CD1c-positive myeloid dendritic cell (primary cell): ENCODE measurements around the gene STXBP6.

Source experiments
- DNase-seq: peaks from one replicate; pipeline ENCODE4 v3.0.0-alpha.2; 2016; ENCODE audit errors: extremely low spot score

The STXBP6 gene

GRCh38 chr14:24915958-24916595, 133.9 kb downstream of the STXBP6 start:
- DNase-seq, result no peak

DNA sequence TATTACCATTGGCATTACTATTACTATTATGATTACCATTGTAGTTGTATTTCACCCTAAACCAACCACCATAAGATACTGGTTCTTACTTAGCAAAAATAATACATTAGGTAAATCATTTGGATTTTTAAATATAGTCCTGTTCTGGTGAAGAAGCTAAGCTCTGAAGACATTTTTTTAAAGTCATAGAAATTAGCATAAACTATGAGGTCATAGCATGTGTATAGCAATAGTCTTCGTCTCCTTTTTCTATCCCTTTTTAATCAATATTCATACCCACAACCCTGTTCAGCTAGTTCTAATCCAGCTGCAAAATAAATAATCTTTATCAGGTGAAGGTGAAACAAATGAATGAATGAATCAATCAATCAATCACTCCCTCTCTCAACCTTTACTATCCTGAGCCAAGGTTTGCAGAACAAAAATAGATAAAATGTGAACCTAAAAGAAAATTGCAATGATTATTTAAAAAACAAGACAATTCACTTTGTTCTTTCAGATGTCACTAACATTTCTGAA, 134.5 kb downstream of the STXBP6 start:
- no peak for DNase-seq

DNA sequence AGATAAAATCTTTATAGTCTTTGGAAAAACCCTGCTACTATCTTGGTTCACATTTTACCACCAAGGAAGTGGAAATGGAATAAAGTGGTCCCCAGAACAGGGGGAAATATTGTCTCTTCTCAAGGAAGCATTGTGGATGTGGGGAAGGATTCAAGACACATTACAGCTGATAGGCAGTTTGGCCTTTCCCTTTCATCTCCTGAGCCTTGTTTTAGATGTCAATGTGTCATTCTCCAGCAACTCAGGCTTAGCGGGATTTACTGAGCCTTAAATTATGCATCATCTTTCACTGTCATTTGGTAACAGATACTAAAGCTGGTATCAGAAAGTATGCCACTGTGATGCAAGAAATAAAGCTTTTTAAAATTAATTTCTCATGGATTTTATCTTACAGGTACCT, 136.2 kb downstream of the STXBP6 start:
- DNase-seq, result no peak

DNA sequence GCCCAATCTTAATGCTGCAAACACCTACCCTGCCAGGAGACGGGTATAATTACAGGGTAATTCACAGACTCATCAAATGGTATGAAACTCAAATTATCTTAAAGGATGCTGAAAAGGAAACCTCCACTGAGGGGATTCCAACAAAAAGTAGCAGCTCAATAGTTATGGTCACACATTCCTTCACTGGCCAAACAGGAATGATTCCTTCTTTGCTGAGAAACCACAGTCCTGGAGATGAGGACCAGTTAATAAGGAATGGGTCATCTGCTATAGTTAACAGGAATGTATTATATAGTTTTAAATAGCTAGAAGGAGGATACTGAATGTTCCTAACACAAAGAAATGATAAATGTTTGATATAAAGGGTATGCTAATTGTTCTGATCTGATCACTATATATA, 136.9 kb downstream of the STXBP6 start:
- no peak for DNase-seq

GRCh38 chr14:24911324-24912109, 138.4 kb downstream of the STXBP6 start:
- DNase-seq, result peak; percentile 57

GRCh38 chr14:24910408-24910986, 139.4 kb downstream of the STXBP6 start:
- no peak for DNase-seq

DNA sequence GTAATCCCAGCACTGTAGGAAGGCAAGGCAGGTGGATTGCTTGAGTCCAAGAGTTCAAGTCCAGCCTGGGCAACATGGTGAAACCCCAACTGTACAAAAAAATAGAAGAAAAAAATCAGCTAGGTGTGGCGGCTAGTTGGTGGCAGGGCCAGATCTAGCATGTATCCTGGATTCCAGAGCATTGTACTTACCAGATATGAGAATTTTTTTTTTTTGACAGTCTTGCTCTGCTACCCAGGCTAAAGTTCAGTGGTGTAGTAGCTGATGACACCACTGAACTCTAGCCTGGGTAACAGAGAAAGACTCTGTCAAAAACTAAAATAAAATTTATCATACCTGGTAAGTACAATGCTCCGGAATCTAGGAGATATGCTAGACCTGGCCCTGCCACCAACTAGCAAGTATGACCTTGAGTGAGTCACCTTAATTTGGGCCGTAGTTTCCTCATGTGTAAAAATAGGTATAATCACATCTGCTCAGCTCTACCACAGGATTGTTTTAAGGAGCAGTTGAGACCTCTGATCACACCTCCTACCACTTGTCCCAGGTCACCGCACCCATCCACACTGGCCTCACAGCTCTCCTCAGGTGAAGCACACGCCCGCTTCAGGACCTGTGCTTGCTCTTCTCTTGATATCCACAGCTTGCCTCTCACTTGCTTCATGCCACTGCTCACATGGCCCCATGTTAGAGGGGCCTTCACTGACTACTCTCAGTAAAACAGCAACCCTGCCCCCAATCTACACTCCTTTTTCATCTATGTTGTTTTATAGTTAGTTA, 140.2 kb downstream of the STXBP6 start:
- no peak for DNase-seq

DNA sequence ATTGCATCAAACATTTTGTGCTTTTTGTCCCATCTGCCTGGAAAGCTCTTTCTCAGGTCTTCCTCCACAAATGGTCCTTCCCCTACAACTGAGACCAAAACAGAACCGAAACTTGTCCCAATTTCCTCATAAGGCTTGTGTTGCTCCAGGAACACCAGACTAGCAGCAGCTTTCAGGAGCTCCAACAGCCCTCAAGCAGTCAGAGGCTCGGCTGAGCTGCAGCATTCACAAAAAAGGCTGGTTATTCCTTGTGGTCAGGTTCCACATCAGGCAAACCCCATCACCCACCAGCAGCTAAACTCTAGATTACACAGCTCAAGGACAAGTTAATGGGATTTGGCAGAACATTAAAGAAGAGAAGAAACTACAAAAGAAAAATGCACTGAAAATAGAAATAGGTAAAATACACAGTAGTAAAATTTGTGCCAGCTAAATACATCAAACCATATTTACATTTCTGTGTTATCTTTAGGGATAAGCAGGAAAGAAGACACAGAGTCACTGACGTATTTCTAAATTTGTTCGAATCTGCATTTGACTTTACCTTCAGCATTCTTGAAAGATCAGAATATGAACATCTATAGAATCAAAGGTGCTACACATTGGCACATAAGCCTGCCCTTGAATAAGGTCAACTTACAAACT, 141.2 kb downstream of the STXBP6 start:
- peak; percentile 83 for DNase-seq

GRCh38 chr14:24904533-24904932, 145.4 kb downstream of the STXBP6 start:
- no peak for DNase-seq

DNA sequence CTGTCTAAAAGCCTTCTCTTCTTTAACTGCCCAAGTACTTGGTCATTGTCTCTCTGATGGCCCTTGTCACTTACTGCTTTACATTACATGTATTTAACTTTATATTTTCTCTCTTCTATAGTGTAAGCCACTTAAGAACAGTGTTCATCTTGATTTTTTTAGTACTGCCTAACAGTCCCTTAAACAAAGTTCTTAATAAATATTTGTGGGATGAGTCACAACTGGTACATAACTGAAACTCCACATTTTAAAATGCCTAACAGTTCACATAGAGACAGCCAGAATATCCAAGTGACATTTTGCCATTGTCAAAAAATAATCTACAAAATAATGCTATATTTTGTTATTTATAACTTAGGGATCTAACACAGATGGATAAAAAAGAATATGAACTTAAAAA, 146.6 kb downstream of the STXBP6 start:
- DNase-seq, result no peak

DNA sequence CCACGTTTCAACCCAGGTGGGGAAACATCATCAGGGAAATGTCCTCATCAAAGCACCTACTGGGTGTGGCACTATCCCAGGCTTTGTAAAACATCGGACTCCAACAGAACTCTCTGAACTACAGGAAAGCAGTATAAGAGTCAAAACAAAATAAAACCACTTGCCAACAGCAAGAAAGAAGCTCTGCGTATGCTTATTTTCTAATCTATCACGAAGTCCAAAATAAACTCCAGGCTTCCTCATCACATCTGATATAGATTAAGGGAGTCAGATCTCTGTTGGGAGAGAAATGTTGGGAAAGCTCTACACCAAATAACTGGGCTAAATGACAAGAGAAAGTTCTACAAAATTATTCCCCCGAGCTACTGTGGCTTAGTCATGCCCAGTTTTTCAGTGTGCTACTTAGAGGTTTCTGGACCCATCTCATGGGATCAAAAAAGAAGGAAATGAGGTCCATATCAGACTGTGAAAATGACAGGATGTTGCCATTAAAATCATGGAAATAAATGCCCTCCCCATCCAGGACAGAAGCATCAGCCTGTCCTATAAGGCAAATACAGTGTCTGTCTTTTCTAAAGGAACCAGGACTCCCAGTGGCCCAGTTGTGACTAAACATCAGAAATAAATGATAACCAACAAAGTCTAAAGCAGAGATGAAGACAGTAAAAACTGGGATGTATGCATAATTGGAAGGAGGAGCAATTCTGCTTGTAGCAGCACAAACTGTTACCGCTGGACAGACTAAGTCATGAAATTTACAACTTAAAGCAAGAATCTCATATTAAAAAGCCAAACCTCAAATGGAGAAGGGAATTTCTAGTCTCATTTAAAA, 149.5 kb downstream of the STXBP6 start:
- DNase-seq, result no peak

DNA sequence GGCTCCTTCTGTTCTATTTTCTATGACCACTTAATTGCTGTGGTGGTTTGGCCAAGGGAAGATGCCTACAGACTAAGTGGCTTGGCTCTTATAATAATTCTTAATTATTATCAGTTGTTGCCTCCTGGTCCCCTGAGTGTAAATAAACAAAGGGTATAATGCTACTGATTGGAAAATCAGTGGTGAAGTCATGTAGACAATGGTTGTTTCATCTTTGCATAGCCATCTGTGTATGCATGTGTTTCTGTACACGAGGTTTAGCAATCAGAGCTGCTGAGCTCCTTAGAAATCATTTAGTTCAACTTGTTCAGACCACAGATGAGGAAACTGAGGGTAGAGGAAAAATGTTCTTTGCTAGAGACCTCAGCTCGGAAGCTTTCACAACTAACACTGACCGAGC, 152.2 kb downstream of the STXBP6 start:
- no peak for DNase-seq

- no peak for DNase-seq
Observed at GRCh38 chr14:24895622-24896021, 154.3 kb downstream of the STXBP6 start.

DNA sequence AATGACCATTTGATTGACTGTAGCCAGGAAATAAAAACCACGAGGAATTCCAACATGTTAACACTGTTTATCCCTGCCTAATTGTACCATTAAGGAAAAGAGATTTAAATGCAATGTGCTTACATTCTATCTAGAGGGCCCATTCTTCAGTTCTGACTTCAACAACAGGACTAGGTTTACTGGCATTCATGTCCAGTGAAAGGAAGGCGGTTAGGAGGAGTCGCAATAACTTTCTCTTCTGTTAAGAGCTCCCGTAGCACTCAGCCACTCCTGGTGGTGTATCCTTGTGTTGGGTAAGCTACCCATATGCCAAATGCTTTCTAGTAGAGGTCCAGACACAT, 154.7 kb downstream of the STXBP6 start:
- no peak for DNase-seq

DNA sequence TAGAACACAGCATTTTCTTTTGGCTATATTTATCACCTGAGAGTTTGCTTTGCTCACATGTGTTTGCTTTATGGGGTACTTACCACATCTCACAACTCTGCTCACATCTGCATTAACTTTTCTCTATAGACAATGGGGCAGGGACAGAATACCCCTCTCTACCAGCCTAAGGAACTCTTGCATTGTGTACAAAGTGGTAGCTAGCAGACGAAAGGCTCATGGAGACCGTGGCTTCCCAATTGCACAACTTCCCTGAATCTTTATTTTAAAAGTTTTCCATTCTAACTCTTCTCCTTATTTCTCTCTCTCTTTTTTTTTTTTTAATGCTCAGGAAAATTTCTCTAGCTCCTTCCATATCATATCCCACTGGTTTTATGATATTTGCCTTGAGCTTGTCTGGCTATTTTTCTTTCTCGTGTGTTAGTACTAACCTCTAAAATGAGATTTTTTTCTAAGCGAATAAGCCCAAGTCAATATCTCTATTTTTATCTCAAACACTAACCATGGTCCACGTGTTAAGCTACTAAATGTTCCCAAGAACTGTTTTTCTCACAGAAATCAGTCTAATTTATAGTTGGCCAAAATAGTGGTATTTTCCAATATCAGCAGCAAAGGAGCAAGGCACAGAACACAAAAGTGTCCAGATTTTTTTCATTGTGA, 155.2 kb downstream of the STXBP6 start:
- no peak for DNase-seq

GRCh38 chr14:24892497-24893051, 157.4 kb downstream of the STXBP6 start:
- no peak for DNase-seq

- DNase-seq, result no peak
Observed at GRCh38 chr14:24891987-24892496, 157.9 kb downstream of the STXBP6 start.

GRCh38 chr14:24890716-24891115, 159.2 kb downstream of the STXBP6 start:
- DNase-seq, result no peak

DNA sequence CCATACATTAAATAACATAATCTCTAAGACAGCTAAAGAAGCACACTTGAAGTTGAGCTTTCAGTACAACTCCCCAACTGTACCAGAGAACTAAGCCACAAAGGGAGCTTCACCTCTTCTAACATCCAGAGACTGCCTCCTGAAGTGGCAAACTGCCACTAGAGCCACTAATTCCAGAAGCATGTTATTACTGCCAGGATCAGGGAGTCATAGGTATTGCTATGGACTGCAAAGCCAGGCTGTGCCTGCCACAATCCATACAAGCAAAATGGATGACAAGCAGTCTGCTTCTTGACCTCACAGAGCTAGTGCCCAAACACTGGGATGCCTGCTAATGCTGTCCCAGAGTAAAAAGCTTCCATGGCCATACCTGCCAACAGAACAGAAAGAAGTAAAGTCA, 160.1 kb downstream of the STXBP6 start:
- no peak for DNase-seq

DNA sequence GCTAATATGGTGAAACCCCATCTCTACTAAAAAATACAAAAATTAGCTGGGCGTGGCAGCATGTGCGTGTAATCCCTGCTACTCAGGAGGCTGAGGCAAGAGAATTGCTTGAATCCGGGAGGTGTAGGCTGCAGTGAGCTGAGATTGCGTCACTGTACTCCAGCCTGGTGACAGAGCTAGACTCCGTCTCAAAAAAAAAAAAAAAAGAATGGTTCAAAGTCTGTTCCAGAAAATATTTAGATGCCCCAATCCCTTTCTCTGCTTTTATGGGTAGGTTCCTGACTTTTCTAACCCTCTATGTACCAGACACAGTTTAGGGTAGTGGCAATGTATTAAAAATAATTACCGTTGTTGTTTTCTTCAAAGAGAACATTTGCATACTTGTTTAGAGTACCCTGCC, 161.4 kb downstream of the STXBP6 start:
- DNase-seq, result no peak
